GM18499 (cell line): Measurements from ENCODE around the gene REC8.

Source experiments
- ATAC-seq: cut with Tn5 transposase; IDR thresholded peaks from one replicate; pipeline ENCODE4 v1.9.1; 2021; ENCODE audit warnings: moderate number of reproducible peaks; ENCODE audit not compliant: insufficient read depth, unreplicated experiment

The REC8 gene

DNA sequence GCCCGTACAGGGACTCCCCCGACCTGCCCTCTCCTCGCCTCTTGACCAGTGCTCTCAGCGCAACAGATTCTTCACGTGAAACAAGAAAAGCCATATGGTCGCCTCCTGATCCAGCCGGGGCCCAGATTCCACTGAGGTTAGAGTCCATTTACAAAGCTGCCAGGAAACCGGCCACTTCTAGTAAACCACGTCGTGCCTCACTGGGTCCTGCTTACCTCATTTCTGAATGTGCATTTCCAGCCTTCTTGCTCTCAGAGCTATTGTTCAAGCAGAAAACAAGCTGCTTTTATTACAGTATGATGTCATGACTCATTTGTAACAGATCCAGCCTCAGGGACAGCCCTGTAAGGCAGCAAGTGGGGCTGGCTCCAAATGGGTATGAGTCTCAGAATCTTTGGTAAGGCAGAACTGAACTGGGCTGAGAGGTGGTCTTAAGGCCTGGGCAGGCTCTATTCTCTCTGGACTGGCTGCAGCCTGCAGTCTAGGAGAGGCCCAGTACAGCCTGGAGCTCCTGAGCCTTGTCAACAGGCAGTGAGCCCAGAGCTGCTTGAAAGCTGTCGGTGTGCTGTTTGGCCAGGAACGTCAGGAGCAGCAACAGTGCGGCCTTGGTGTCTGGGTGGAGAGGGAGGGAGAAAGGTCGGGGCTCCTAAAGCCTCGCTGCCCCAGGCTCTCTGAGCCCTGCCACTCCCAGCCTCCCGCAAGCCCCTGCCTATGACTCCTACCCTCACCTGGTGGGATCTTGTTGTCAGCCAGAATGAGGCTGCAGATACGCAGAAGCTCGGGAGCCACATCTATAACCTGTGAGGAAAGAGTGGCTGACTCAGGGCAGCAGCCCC, 8.3 kb downstream of the REC8 start:
- no peak for ATAC-seq

DNA sequence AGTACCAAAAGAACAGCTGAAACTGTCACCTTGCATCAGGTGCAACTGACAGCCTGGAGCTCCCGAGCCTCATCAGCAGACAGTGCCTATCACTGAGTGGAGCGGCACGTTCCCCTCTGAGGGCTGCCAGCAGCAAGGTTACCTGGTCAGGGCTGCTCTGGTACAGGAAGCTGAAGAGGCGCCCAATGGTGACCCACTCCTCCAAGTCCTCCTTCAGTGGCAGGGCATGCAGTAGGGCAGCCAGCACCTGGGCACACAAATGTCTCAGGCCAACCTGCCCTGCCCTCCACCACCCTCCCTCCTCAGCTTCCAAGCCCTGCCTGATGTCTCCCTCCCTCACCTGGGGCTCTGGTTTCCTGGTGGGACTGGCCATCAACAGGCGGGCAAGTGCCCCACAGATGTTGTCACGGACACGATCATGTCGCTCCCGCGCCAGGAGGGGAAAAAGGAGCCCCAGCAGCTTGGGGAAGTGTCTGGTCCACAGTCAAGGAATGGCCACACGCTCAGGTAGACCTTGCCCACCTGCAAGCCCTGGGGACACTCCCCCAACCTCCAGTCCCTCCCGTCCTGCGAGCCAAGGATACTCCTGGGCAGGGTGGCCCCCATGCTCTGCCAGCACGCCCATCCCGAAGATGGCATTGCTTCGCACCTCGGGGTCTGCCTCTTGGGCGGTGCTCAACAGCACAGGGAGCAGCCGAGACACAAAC, 9.6 kb downstream of the REC8 start:
- ATAC-seq = no peak

- no peak for ATAC-seq
Measured at GRCh38 chr14:24182110-24182882, 10.4 kb downstream of the REC8 start.

- ATAC-seq = no peak
Measured at GRCh38 chr14:24183014-24183481, 11.2 kb downstream of the REC8 start.

DNA sequence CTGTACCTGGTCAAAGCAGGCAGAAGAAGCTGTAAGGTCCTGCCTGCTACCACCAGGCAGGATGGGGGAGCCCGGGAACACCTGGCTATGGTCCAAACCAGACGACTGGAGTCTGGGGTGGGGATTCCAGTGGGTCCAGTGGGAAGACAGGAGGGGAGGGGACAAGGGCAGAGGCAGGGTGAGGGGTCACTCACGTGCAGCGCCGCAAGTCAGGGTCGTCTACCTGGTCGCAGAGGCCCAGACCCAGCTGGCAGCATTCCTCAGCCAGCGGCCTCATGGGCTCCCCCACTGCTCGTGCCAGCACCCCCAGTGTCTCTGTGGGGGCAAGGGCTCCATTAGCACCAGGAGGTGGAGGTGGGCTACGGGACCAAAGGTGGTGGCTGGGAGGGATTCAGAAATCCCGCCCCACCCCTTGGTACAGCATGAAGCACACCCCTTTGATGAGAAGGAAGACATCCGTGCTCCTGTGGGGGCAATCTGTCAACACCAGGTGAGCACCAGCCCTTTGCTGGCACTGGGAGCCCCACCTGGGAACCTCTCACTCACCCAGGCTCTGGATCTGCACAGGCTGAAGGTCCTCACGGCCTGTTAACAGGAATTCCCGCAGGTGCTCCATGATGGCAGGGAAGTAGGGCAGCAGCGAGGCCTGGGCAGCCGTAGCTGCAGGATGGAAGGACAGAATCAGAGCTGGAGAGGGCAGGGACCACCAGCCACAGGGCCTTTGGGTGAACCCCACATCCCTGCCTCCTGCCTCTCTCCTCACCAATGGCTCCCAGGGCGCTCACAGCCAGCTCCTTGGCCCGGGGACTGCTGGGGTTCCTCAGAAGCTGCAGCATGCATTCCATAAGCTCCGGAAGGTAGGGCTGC, 12.5 kb downstream of the REC8 start:
- ATAC-seq = no peak

- no peak for ATAC-seq
Measured at GRCh38 chr14:24185026-24185425, 13.1 kb downstream of the REC8 start.

DNA sequence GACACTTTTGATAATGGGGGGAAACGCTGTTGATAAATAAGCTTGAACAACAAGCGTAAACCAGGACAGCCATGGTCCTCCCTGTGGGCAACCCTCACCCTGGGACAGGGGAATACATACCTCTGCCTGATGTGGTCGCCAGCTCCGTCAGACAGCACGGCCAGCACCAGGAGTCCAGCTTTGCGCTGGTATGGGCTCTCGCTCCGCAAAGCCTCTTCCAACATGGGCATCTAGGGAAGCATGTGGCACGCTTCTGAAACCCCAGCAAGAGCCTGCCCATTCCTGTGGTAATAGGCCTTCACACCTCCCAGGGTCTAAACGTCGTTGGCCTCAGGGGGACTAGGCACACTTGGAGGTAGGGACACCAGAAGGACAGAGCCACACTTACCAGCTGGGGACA, 13.9 kb downstream of the REC8 start:
- ATAC-seq = no peak

DNA sequence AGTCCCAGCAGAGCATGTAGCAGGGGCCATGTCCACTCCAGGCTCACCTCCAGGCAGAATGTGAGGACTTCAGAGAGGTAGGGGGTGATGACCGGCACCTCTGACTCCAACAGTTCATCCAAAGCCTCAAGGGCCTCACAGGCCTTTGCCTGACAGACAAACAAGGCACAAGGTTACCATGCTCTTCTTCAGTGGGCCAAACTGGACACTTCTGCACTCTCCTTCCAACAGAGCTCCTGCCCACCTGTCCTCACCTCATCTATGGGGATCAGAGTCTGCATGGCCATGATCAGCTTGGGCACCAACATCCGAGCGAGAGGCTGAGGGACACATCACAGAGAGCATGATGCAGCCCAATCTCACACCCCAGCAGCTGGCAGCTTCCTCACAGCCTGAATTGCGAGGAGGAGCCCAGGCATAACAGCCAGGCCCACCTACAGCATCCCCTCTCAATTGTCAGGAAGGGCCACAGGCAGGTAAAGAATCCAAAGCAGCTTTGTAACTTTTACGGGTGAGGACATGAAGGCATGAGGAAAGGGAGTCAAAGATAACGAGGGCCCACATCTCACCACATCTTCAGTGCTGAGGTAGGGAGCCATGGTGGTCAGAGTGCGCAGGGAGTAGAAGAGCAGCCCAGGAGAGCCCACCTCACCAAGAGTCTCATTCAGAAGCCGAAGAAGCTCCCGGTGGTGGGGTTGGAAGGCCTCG, 15.1 kb downstream of the REC8 start:
- no peak for ATAC-seq

DNA sequence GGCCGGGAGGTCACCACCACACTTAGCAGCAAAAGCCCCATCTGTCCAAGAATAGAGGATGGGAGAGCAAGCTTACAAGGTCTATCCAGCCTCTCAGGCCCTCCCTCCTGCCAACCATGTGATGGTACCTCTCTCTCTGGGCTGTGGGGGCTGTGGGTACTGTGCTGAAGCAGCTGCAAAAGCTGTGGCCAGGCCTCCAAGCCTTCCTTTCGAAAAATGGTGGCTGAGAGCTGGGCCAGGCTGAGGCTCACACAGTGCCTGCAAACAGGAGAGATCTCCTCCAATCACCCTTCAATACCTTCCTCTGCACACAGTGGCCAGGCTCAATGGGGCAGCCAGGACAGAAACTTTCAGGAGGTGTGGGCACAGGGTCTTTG, 15.6 kb downstream of the REC8 start:
- ATAC-seq = no peak

- ATAC-seq = peak; percentile 55
Measured at GRCh38 chr14:24188251-24189058, 16.6 kb downstream of the REC8 start, which contains the start of gene IPO4. TSS of gene IPO4 (minus strand) at chr14:24188816. CDS start at chr14:24188787, 29 bp downstream.

DNA sequence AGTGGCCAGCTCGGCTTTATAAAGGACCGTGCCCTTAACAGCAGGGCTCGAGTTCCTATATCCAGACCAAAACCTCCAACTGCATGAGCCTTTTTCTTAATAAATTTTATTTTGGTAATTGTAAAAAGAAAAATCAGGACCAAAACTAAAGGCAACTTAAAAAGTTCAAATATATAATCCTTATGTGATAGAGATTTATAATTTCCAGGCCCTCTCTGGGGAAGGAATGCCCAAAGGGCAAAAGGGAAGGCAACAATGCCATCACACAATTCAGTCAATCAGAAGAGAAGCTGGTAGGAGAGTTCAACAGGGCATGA, 17.1 kb downstream of the REC8 start:
- no peak for ATAC-seq

DNA sequence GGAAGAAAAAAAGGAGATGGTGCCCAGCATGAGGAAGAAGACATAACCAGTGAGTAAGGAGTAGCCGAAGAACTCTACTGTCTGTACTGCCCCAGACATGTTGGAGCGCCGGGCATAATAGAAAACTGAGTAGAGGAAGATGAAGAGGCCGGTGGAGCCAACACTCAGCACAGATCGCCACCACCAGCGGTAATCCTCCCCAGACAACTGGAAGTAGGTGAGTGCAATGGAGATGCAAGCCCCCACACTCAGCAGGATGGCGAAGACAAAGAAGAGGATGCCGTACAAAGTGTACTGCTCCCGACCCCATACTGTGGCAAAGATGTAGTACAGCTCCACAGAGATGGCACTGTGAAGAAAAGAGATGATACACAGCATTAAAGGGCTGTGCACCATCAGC, 17.6 kb downstream of the REC8 start:
- ATAC-seq = no peak

- no peak for ATAC-seq
Measured at GRCh38 chr14:24190416-24190815, 18.5 kb downstream of the REC8 start.

GRCh38 chr14:24192933-24193332, 21.1 kb downstream of the REC8 start:
- ATAC-seq = no peak

- ATAC-seq = no peak
Measured at GRCh38 chr14:24194186-24194872, 22.4 kb downstream of the REC8 start.

DNA sequence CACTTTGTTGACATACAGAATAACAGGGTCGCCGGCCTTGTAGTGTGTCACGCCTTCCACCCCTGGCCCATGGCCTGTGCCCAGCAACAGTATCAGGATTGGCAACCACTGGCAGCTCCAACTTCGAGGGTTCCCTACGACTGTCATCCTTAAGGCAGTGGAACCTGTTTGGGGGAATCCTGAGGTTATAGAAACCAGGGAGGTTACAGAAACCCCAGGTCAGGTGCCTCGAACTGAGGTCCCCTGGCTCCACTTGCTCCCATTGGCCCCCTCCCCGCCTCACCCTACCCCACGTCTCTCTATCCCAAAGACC, 22.9 kb downstream of the REC8 start:
- no peak for ATAC-seq

- ATAC-seq = peak; percentile 73
Measured at GRCh38 chr14:24195186-24196070, 23.5 kb downstream of the REC8 start, which contains the start of gene TM9SF1. TSS of gene TM9SF1 (minus strand) at chr14:24195441. CDS start at chr14:24195019, 422 bp downstream.
